HCT116 (cell line): ENCODE data around the gene DPEP3. TPM values are rescaled to one million over a fixed set of nuclear protein-coding genes. Genes with fewer than 3 reads are reported as not detected.

ENCODE experiments used
- ATAC-seq: fragments of 200-7000 bp; cut with Tn5 transposase; 2 replicates; pipeline ENCODE4 v1.9.1; 2020; ENCODE audit warnings: mild to moderate bottlenecking, moderate library complexity
- BruUV-seq: library from RNA; stranded (reverse); fragments of 400-500 nt; replicated peaks from 2 replicates; lab custom pipeline; 2021; lab: Mats Ljungman, UMichigan
- CTCF ChIA-PET: fragments of 300-600 bp; sonication (Branson Sonifier 250); formaldehyde crosslinking; loops from one replicate; lab custom pipeline; 2021; ENCODE audit warnings: antibody characterized with exemption; lab: Charles Lee
- POLR2A ChIA-PET: fragments of 300-600, 350-600 bp; sonication (Branson Sonifier 250); formaldehyde crosslinking; loops from one replicate; lab custom pipeline; 2021; ENCODE audit warnings: antibody characterized with exemption; lab: Charles Lee
- RAD21 ChIA-PET, 2 experiments: fragments of 300-600 bp; sonication (Branson Sonifier 250); formaldehyde crosslinking; loops; one replicate each; lab custom pipeline; 2023; ENCODE audit warnings: low total read pairs in 2 of 2; ENCODE audit not compliant: uncharacterized antibody in 2 of 2, unreplicated experiment in 2 of 2, low non-redundant PET in 1 of 2; lab: Charles Lee
- DNase-seq: peaks from one replicate; pipeline ENCODE4 v3.0.0-alpha.2; 2010; ENCODE audit warnings: low read depth, low spot score
- H2AFZ ChIP-seq: fragments of 200-600 bp; shearing (Covaris generic), sonication (generic); 2 replicates; pipeline ENCODE4 v1.6.1; 2017; ENCODE audit warnings: low read depth, mixed run types, mixed read lengths, antibody characterized with exemption, low read length; ENCODE audit not compliant: poor library complexity, severe bottlenecking
- H3K27ac ChIP-seq: 2 replicates; pipeline ENCODE4 v1.5.1; 2012; ENCODE audit warnings: low read depth, low read length
- H3K27me3 ChIP-seq: fragments of 200-600 bp; sonication (generic); 2 replicates; pipeline ENCODE4 v1.6.1; 2016; ENCODE audit warnings: mixed run types, low read length, mixed read lengths; ENCODE audit not compliant: insufficient read depth
- H3K36me3 ChIP-seq, 2 experiments: fragments of 200-500 bp in 1 of 2; fragments of 200-600 bp in 1 of 2; sonication (Bioruptor generic) in 1 of 2; sonication (generic) in 1 of 2; 2 replicates each; pipeline versions ENCODE4 v1.5.1 to v1.6.1; 2014 to 2016; ENCODE audit warnings: low read length in 2 of 2, inconsistent platforms in 1 of 2, mixed read lengths in 1 of 2, mixed run types in 1 of 2; ENCODE audit not compliant: insufficient read depth in 2 of 2, control insufficient read depth in 1 of 2
- H3K4me1 ChIP-seq, 2 experiments: fragments of 200-600 bp in 1 of 2; sonication (generic) in 1 of 2; 2 replicates each; pipeline versions ENCODE4 v1.5.1 to v1.6.1; 2012 to 2017; ENCODE audit warnings: low read length in 2 of 2, inconsistent platforms in 1 of 2, mild to moderate bottlenecking in 1 of 2, mixed read lengths in 1 of 2, mixed run types in 1 of 2, moderate library complexity in 1 of 2; ENCODE audit not compliant: insufficient read depth in 2 of 2, control insufficient read depth in 1 of 2
- H3K4me2 ChIP-seq: fragments of 200-600 bp; sonication (generic); 2 replicates; pipeline ENCODE4 v1.6.1; 2017; ENCODE audit warnings: mixed run types, low read length, mixed read lengths
- H3K4me3 ChIP-seq, 2 experiments: fragments of 200-600 bp in 1 of 2; sonication (generic) in 1 of 2; replicated peaks in 1 of 2; 2 replicates each; pipeline ENCODE4 v1.5.1; 2011 to 2016; ENCODE audit warnings: low read length in 2 of 2, control low read depth in 1 of 2, low read depth in 1 of 2, mild to moderate bottlenecking in 1 of 2, mixed read lengths in 1 of 2, mixed run types in 1 of 2
- H3K79me2 ChIP-seq: fragments of 200-600 bp; sonication (generic); 2 replicates; pipeline ENCODE4 v1.6.1; 2017; ENCODE audit warnings: mild to moderate bottlenecking, mixed run types, low read length, moderate library complexity, mixed read lengths; ENCODE audit not compliant: insufficient read depth
- H3K9ac ChIP-seq: fragments of 200-600 bp; sonication (generic); 2 replicates; pipeline ENCODE4 v1.6.1; 2016; ENCODE audit warnings: low read length, mixed read lengths
- H3K9me2 ChIP-seq: fragments of 200-600 bp; sonication (generic), shearing (Covaris generic); 2 replicates; pipeline ENCODE4 v1.6.1; 2017; ENCODE audit warnings: mixed run types, mild to moderate bottlenecking, moderate library complexity; ENCODE audit not compliant: insufficient read depth
- H3K9me3 ChIP-seq, 2 experiments: fragments of 200-500 bp in 1 of 2; fragments of 200-600 bp in 1 of 2; sonication (Bioruptor generic) in 1 of 2; sonication (generic) in 1 of 2; 2 replicates each; pipeline ENCODE4 v1.6.1; 2014 to 2017; ENCODE audit warnings: low read length in 2 of 2, mixed read lengths in 2 of 2, inconsistent platforms in 1 of 2, low read depth in 1 of 2, mild to moderate bottlenecking in 1 of 2, mixed run types in 1 of 2, moderate library complexity in 1 of 2; ENCODE audit not compliant: control insufficient read depth in 1 of 2, insufficient read depth in 1 of 2
- H4K20me1 ChIP-seq: fragments of 200-600 bp; sonication (generic), shearing (Covaris generic); 2 replicates; pipeline ENCODE4 v1.6.1; 2017; ENCODE audit warnings: mixed run types, mild to moderate bottlenecking, moderate library complexity; ENCODE audit not compliant: insufficient read depth
- ATF3 ChIP-seq: IDR thresholded peaks from 2 replicates; pipeline ENCODE4 v1.6.1; 2012
- CBX3 ChIP-seq: IDR thresholded peaks from 2 replicates; pipeline ENCODE4 v1.6.1; 2012; ENCODE audit warnings: low read depth
- CEBPB ChIP-seq: IDR thresholded peaks from 2 replicates; pipeline ENCODE4 v1.6.1; 2012; ENCODE audit warnings: low read depth
- EGR1 ChIP-seq: IDR thresholded peaks from 2 replicates; pipeline ENCODE4 v1.6.1; 2012; ENCODE audit warnings: low read depth
- ELF1 ChIP-seq: IDR thresholded peaks from 2 replicates; pipeline ENCODE4 v1.6.1; 2012; ENCODE audit warnings: low read depth, borderline replicate concordance
- EZH2 ChIP-seq: fragments of 200-600 bp; sonication (generic); IDR thresholded peaks from 2 replicates; pipeline ENCODE4 v1.6.1; 2017; ENCODE audit warnings: antibody characterized with exemption, mixed run types
- EZH2phosphoT487 ChIP-seq: fragments of 200-600 bp; IDR thresholded peaks from 2 replicates; pipeline ENCODE4 v1.6.1; 2018; ENCODE audit warnings: antibody characterized with exemption, borderline replicate concordance
- FOSL1 ChIP-seq: IDR thresholded peaks from 2 replicates; pipeline ENCODE4 v1.6.1; 2012; ENCODE audit warnings: low read depth
- JUND ChIP-seq: IDR thresholded peaks from 2 replicates; pipeline ENCODE4 v1.6.1; 2012
- POLR2A ChIP-seq: IDR thresholded peaks from 2 replicates; pipeline ENCODE4 v1.7.0; 2011; ENCODE audit warnings: borderline replicate concordance; ENCODE audit not compliant: insufficient read depth, insufficient read length; ENCODE audit errors: extremely low read depth
- POLR2AphosphoS5 ChIP-seq: IDR thresholded peaks from 2 replicates; pipeline ENCODE4 v1.6.1; 2011; ENCODE audit warnings: mild to moderate bottlenecking, low read depth, low read length, moderate library complexity
- RAD21 ChIP-seq: IDR thresholded peaks from 2 replicates; pipeline ENCODE4 v1.6.1; 2012; ENCODE audit warnings: low read depth, mild to moderate bottlenecking
- SIN3A ChIP-seq: IDR thresholded peaks from 2 replicates; pipeline ENCODE4 v1.6.1; 2012; ENCODE audit warnings: low read depth
- YY1 ChIP-seq: IDR thresholded peaks from 2 replicates; pipeline ENCODE4 v1.6.1; 2011; ENCODE audit warnings: low read length, low read depth, moderate library complexity, mild to moderate bottlenecking; ENCODE audit not compliant: insufficient replicate concordance; ENCODE audit errors: extremely low read depth
- ZFX ChIP-seq: fragments of 450-650 bp; IDR thresholded peaks from 2 replicates; pipeline ENCODE4 v1.6.1; 2017
- ZNF274 ChIP-seq: fragments of 200-500 bp; sonication (Bioruptor generic); IDR thresholded peaks from 2 replicates; pipeline ENCODE4 v1.6.1; 2014; ENCODE audit warnings: mild to moderate bottlenecking, low read depth, low read length, inconsistent platforms
- intact Hi-C: fragments of 100-400 bp; cut with micrococcal nuclease; formaldehyde crosslinking; loops from 2 replicates; pipeline ENCODE4 v1.10.0; 2022
- total RNA-seq: library from RNA; stranded (reverse); gene quantifications from one replicate; pipeline ENCODE4 v1.2.1, GENCODE V29; 2021; ENCODE audit not compliant: unreplicated experiment
- TF ChIP-seq, protein P1 (sequence below): IDR thresholded peaks from 2 replicates; pipeline ENCODE4 v1.6.1; 2011; ENCODE audit warnings: mild to moderate bottlenecking, low read length, moderate library complexity; ENCODE audit not compliant: insufficient replicate concordance; ENCODE audit errors: extremely low read depth
- TF ChIP-seq, protein P2 (sequence below): IDR thresholded peaks from 2 replicates; pipeline ENCODE4 v1.6.1; 2012; ENCODE audit warnings: low read depth

DPEP3 gene
- total RNA-seq, 1 experiment from 2014 or later: not detected

DNA sequence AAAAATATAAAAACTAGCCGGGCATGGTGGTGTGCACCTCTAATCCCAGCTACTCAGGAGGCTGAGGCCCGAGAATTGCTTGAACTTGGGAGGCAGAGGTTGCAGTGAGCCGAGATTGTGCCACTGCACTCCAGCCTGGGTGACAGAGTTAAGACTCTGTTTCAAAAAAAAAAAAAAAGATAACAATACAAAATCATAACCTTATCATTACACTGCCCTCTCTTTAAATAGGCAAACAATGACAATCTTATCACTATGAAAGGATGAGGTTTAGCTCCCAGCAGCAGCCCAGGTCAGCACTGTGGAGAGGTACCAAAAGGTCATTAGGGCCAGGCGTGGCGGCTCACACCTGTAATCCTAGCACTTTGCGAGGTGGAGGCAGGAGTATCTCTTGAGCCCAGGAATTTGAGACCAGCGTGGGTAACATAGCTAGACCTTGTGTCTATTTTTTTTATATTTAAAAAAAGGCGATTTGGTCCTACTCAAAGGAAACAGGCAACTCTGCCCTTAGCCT lies 38.9 kb upstream of the DPEP3 start:
- peaks cover 9 to 33% of the 10 kb centered on the region in 2 experiments; a peak in 3 of 4 replicates for H3K4me1 ChIP-seq
- DNase-seq (no peak), ATAC-seq (no peak)
- no peak overlapping the region for H3K4me3 ChIP-seq
- CTCF ChIA-PET: no interaction called here
- POLR2A ChIA-PET: no interaction called here
- H2AFZ ChIP-seq: no peak overlapping the region
- no peaks in the 10 kb centered on the region for H3K27me3 ChIP-seq
- BruUV-seq: no TSS peak
- no peak overlapping the region for H3K9ac ChIP-seq
- H3K4me2 ChIP-seq: no peak overlapping the region
- peaks cover 34% of the 10 kb centered on the region for H3K79me2 ChIP-seq
- H3K9me2 ChIP-seq: no peaks in the 10 kb centered on the region
- H3K36me3 ChIP-seq: peaks cover 0 to 7% of the 10 kb centered on the region in 2 experiments; a peak in 1 of 4 replicates
- intact Hi-C loops: no loop called here
- no peak overlapping the region for H3K27ac ChIP-seq
- H3K9me3 ChIP-seq: no peaks in the 10 kb centered on the region
- H4K20me1 ChIP-seq: no peaks in the 10 kb centered on the region
- RAD21 ChIA-PET: no interaction called here
- TF ChIP-seq EGR1 (no peak), ATF3 (no peak), YY1 (no peak), CEBPB (no peak), SIN3A (no peak), POLR2AphosphoS5 (no peak), ELF1 (no peak), FOSL1 (no peak), CBX3 (no peak), POLR2A (no peak), ZFX (no peak), RAD21 (no peak), ZNF274 (no peak), JUND (no peak), EZH2phosphoT487 (no peak), EZH2 (no peak)
- TF ChIP-seq, protein P1, sequence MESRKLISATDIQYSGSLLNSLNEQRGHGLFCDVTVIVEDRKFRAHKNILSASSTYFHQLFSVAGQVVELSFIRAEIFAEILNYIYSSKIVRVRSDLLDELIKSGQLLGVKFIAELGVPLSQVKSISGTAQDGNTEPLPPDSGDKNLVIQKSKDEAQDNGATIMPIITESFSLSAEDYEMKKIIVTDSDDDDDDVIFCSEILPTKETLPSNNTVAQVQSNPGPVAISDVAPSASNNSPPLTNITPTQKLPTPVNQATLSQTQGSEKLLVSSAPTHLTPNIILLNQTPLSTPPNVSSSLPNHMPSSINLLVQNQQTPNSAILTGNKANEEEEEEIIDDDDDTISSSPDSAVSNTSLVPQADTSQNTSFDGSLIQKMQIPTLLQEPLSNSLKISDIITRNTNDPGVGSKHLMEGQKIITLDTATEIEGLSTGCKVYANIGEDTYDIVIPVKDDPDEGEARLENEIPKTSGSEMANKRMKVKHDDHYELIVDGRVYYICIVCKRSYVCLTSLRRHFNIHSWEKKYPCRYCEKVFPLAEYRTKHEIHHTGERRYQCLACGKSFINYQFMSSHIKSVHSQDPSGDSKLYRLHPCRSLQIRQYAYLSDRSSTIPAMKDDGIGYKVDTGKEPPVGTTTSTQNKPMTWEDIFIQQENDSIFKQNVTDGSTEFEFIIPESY: no peak
- TF ChIP-seq, protein P2, sequence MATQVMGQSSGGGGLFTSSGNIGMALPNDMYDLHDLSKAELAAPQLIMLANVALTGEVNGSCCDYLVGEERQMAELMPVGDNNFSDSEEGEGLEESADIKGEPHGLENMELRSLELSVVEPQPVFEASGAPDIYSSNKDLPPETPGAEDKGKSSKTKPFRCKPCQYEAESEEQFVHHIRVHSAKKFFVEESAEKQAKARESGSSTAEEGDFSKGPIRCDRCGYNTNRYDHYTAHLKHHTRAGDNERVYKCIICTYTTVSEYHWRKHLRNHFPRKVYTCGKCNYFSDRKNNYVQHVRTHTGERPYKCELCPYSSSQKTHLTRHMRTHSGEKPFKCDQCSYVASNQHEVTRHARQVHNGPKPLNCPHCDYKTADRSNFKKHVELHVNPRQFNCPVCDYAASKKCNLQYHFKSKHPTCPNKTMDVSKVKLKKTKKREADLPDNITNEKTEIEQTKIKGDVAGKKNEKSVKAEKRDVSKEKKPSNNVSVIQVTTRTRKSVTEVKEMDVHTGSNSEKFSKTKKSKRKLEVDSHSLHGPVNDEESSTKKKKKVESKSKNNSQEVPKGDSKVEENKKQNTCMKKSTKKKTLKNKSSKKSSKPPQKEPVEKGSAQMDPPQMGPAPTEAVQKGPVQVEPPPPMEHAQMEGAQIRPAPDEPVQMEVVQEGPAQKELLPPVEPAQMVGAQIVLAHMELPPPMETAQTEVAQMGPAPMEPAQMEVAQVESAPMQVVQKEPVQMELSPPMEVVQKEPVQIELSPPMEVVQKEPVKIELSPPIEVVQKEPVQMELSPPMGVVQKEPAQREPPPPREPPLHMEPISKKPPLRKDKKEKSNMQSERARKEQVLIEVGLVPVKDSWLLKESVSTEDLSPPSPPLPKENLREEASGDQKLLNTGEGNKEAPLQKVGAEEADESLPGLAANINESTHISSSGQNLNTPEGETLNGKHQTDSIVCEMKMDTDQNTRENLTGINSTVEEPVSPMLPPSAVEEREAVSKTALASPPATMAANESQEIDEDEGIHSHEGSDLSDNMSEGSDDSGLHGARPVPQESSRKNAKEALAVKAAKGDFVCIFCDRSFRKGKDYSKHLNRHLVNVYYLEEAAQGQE: no peak
